ENCODE results near the gene ECEL1.
"Not testable (repeated sequence)": the region's sequence is repeated elsewhere in the genome, so short reads cannot be mapped to it uniquely, and the experiment has no call there.

Gene ECEL1, protein sequence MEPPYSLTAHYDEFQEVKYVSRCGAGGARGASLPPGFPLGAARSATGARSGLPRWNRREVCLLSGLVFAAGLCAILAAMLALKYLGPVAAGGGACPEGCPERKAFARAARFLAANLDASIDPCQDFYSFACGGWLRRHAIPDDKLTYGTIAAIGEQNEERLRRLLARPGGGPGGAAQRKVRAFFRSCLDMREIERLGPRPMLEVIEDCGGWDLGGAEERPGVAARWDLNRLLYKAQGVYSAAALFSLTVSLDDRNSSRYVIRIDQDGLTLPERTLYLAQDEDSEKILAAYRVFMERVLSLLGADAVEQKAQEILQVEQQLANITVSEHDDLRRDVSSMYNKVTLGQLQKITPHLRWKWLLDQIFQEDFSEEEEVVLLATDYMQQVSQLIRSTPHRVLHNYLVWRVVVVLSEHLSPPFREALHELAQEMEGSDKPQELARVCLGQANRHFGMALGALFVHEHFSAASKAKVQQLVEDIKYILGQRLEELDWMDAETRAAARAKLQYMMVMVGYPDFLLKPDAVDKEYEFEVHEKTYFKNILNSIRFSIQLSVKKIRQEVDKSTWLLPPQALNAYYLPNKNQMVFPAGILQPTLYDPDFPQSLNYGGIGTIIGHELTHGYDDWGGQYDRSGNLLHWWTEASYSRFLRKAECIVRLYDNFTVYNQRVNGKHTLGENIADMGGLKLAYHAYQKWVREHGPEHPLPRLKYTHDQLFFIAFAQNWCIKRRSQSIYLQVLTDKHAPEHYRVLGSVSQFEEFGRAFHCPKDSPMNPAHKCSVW

DNA sequence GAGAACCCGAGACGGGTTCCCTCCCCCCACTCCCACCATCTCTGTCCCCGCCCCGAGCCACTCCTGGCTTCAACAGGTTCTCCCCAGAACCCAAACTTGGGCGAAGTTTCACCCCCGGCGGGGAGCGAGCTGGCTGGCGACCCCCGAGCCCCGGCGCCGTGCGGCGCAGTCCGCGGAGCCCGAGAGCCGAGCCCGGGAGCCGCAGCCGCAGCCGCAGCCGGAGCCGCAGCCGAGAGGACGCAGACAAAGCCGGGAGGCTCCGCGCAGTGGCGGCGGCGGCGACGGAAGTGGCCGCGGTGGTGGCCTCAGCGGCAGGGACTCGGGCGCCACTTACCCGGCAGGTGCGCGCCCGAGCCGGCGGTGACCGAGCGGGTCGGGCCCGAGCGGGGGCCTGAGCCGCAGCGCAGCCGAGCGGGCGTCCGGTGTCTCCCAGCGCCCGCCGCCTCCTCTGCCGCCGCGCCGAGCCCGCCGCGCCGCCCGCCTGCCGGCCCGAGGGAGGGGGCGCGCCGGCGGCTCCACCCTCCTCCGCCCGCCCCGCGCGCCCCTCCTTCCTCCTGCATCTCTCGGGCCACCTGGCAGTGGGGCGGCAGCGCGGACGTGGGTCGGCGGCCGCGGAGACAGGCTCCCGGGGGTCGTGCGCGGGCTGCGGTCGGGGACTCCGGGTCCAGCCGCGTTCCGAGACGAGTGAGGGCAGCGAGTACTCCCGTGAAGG, at the start of gene ECEL1:
Gene ECEL1, minus strand, starts transcription at position 450 of the 712 bp plus-strand sequence. CDS start 1,181 bp downstream, outside the sequence.
- no peak for DNase-seq (ENCODE audit: low spot score)

DNA sequence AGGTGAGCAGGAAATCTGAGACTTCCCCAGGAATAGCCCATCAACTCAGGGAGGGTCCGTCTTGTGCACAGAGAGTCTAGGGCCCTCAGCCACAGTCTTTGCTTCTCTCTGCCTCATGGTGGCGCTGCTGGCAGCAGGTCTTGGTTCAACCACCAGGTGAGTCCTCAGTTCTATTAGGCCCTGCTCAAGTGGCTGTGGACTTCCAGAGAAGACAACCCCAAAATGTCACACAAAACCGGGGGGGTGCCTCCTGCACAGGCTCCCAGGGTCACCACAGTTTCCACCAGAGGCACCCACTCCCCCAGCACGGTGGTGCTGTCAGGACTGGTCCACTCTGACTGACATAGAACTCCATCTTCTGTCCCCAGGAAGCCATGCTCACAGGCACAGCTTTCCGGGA, 49.4 kb upstream of the ECEL1 start:
- DNase-seq (ENCODE audit: low spot score): no peak

DNA sequence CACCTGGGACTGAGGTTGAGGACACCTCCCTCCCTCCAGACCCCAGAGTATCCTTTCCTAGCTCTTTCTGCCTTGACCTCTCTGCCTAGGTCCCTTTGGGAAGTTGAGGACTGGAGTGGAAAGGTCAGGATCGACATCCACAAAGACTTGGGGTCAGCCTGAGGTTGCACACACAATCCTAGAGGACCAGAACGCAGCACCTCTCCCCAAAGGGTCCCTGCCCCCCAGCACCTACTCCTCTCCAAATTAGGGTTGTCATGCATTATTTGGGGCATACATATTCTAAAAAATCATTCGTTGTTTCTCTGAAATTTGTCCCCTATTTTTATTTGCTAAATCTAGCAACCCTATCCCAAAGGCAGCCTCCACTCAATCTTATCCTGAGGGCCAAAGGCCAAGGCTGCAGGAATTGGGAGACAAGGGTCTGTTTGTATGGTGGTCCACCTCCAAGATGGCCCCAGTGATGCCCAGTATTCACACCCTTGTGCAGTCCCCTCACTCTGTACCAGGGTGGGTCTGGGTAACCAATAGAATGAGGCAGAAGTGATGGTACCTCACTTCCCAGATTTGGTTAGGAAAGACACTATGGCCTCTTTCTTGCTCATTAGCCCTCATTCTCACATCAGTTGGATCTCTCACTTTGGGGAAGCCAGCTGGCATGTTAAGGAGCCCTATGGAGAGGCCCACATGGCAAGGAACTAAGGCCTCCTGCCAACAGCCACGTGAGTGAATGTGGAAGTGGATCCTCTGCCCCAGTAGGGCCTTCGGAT, 48.3 kb upstream of the ECEL1 start:
- DNase-seq (ENCODE audit: low spot score): no peak

DNA sequence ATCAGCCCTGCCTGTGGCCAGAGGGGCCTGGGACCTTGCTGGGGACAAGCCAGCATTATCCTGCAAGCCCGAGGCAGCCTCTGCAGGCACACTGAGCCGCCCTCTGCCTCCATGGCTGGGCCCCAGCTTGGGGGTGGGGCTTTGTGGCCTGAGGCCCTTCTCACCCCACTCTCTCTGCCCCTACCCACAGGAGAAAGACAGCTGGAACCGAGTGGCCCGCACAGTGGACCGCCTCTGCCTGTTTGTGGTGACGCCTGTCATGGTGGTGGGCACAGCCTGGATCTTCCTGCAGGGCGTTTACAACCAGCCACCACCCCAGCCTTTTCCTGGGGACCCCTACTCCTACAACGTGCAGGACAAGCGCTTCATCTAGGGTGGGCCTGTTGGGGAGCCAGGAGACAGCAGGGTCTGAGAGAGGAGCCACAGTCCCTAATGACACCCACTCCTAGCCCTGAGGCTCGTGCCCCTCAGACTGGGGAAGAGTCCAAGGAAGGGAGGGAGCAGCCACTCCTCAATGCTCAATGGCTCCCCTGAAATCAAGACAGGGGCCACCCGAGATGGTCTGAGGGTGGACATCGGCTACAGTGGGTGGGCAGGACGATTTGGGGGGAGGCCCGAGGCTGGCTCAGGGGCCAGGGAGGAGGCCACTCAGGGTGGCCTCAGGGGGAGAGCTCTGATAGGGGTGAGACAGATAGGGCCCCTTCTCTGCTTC, 47.5 kb upstream of the ECEL1 start:
- DNase-seq (ENCODE audit: low spot score): no peak

DNA sequence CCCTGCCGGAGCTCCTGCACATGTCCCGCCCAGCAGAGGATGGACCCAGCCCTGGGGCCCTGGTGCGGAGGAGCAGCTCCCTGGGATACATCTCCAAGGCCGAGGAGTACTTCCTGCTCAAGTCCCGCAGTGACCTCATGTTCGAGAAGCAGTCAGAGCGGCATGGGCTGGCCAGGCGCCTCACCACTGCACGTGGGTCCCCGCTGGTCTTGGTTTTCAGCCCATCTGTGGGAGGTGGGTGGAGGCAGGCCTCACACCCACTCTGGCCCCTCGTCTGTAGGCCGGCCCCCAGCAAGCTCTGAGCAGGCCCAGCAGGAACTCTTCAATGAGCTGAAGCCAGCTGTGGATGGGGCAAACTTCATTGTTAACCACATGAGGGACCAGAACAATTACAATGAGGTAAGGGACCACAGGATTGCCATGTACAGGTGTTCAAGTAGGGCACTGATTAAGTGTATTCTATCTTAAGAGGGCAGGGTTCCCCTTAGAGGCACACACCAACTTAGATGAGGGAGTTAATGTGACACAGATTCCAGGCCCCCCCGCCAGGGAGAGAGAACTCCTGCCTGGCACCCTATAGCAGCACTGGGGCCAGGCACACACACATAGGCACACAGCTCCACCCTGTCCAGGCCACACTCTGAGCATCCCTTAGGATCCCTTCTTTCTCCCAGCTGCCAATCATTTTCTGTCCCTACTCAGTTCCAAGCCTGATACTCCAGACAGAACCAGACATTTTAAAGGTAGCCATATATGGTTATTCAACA, 46.5 kb upstream of the ECEL1 start:
- DNase-seq (ENCODE audit: low spot score): no peak

DNA sequence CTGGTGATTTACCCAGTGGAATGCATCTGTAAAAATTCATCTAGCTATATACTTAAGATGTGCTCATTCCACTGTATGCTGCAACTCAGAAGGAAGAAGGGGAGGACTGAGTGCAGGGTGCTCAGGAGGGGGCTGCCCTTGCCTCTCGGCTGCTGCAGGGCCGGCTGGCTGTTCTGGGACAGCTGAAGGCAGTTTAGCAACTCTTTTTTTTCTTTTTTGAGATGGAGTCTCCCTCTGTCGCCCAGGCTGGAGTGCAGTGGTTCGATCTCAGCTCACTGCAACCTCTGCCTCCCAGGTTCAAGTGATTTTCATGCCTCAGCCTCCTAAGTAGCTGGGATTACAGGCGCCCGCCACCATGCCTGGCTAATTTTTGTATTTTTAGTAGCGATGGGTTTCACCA, 45.2 kb upstream of the ECEL1 start:
- not testable (repeated sequence) for DNase-seq (ENCODE audit: low spot score)

DNA sequence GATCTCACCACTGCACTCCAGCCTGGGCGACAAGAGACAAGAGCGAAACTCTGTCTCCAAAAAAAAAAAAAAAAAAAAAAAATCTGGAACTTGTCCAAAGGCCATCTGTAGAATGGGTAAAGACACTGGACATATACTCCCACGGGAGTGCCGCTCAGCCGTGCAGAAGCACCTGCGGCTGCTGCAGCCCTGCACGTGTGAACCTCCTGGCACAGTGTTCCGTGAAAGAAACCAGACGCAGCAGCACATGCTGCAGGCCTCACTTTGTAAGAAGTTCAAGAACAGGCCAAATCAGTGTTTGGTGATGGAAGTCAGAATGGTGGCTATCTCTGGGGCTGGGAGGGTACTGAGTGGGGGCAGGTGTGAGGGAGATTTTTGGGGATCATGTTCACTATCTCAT, 44.8 kb upstream of the ECEL1 start:
- no peak for DNase-seq (ENCODE audit: low spot score)

DNA sequence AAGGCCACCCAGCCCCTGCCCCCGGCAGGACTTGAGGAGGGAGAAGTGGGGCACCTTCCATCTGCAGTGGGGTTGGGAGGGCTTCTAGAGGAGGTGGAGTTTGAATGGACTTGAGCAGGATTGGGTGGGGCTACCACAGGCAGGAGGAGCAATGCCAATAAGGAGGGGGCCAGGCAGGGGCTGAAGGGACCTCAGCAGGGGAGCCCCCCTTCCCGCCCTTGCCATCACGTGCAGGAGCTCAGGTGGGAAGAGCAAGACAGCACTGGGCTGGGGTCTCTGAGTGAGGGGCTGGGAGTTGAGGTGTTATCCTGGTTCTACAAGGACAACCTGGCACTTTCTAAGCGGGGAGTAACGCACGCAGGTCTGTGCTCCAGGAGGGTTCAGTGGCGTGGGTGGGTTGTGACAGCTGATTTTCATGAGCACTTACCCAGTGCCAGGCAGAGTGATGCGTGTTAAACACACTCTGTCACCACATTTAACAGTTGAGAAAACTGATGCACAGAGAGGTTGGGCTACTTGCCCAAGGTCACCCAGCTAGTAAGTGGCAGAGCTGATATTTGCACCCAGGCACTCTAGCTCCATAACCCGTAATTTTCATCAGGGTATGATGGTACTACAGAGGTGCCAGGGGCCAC, 43.1 kb upstream of the ECEL1 start:
- DNase-seq (ENCODE audit: low spot score): no peak

DNA sequence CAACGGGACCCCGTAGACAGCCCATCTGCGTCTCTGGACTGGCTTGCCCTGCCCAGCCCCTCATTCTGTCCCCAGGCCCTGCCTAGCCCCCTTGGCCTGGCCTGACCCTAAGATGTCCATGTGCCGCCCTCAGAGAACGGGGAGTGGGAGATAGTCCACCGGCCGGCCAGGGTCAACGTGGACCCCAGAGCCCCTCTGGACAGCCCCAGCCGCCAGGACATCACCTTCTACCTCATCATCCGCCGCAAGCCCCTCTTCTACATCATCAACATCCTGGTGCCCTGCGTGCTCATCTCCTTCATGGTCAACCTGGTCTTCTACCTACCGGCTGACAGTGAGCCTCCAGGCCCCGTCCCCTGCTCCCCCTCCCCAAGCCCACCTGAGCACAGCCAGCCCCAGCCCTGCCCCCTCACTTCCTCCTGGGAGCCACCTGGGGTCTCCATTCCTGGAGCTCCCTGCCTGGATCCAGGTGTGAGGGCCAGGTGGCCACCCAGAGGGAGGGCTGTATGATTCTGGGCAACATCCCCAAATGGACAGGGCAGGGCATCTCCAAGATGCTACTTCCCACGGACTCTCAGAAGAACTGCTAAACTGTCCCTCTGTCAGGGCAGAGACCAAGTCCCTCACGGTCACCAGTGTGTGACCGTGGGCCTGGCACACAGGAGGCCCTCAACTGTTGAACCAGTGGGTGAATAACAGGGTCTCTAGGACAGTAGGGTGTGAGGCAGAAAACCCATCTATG, 42.3 kb upstream of the ECEL1 start:
- DNase-seq (ENCODE audit: low spot score): no peak

DNA sequence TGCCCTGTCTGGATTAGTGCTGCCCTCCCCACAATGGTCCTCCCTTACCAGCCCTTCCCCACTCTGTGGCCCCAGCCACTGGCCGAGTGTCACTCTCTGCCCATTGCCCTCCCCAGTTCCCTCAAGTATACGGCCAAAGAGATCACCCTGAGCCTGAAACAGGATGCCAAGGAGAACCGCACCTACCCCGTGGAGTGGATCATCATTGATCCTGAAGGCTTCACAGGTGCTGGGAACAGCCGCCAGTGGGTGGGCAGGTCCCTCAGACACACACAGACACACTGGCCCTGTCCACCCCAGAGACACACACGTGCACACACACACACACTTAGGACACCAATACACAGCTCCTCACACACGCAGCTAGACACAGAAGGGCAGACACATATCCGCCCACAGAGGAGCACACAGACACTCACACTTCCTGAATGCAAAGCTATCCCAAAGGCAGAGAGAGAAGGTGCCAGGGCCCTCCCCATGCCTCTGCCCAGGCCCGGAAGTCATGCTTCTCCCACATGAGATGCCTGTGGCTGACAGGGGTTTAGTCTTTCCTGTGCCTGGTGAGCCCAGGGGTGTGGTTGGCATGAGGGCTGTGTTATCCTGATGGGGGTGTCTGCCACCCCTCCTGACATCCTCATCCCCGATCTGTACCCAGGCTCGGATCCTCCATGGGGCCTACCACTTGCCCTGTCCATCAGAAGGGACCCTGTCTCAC, 41.3 kb upstream of the ECEL1 start:
- DNase-seq (ENCODE audit: low spot score): no peak

DNA sequence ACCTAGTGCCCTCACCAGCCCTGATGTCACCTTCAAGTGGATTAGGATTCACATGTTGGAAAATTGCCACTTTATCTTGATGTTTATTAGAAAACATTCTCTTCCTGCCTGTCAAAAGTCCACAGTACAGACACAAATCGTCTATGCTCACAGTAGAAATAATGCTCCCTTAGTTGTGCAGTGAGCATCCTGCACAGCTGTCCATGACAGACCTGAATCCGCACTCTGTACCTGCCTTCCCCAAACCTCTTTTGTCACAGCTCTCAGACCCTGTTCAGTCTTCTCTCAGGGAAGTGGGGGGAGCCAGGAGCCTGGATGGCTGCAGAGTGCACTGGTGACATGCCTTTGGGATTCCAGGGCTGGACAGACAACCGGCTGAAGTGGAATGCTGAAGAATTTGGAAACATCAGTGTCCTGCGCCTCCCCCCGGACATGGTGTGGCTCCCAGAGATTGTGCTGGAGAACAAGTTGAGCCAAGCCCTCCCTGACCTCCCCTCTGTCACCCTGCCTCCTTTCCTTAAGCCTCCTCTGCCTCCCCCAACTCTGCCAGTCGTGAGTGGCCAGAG, 40.4 kb upstream of the ECEL1 start:
- DNase-seq (ENCODE audit: low spot score): no peak

DNA sequence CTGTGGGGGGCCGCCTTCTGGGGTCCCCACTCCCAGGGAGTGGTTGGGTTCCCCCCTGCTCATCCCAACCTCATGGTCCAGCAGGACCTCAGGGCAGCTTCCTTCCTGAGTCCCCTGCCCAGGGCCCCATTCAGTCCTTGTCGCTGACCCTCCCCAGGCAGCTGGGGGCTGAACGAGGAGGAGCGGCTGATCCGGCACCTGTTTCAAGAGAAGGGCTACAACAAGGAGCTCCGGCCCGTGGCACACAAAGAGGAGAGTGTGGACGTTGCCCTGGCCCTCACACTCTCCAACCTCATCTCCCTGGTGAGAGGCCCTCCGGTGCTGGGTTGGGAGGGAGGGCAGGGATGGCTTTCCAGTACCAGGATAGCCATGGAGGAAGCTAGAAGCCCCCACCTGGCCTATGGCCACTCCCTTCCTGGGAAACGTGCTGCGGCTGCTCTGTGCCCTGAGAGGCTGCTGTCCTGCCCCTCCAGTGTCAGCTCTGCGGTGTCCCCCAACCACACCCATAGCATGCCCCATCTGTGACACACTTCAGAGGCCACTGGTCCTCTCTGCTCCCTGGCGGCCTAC, 38.8 kb upstream of the ECEL1 start:
- no peak for DNase-seq (ENCODE audit: low spot score)

DNA sequence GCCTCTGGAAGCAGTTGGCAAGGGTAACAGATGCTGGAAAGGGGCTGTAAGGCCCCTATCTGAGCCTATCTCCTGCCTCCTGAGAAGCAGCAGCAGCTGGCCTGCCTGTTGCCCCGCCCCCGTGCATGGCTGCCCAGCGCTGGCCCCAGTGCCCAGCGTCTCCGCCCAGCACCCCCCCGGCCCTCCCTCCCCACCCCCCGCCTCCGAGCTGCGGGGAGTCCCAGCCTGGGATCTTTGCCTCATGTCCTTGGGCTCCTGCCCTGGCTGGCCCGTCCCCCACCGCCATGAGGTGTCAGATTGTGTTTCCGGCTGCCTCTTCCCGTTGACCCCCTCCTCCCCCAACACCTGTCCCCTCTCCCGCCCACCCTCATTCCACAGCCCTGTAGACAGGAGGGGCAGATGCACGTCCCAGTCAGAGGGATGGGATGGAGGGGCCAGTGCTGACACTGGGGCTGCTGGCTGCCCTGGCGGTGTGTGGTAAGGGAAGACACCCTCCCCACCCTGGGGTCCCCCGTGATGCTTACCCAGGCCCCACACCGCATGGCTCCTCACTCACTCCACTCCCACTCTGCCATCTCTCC, 38.2 kb upstream of the ECEL1 start, which contains the start of gene CHRND:
Gene CHRND, plus strand, starts transcription at position 370 of the 581 bp plus-strand sequence. Its CDS starts 56 bp downstream, at position 426.
- DNase-seq (ENCODE audit: low spot score): no peak

DNA sequence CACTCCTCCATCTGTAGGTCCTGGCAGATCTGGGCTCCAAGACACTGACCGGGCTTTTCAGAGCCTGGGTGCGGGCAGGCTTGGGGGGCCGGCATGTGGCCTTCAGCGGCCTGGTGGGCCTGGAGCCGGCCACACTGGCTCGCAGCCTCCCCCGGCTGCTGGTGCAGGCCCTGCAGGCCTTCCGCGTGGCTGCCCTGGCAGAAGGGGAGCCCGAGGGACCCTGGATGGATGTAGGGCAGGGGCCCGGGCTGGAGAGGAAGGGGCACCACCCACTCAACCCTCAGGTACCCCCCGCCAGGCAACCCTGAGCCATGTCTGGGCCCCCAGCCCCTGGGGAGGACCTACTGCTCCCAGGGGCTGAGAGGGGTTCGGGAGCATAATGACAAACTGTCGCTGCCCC, 37.6 kb upstream of the ECEL1 start:
- DNase-seq (ENCODE audit: low spot score): no peak

DNA sequence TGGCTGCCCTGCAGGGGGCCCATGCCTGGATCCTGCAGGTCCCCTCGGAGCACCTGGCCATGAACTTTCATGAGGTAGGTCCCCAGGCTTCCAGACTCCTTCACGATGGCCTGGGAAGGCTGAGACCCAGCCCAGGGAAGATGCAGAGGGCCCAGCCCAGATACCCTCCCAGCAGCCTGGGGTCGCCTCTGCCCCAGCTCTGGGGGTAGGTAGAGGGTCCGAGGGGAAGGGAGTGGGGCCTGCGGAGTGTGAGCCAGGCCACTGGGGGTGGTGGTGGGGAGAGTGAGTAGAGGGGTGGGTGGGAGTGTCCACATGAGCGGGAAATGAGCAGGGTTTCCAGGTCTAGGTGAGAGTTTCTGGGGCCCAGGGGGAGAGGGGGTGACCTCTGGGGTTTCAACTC, 37.1 kb upstream of the ECEL1 start:
- DNase-seq (ENCODE audit: low spot score): no peak

DNA sequence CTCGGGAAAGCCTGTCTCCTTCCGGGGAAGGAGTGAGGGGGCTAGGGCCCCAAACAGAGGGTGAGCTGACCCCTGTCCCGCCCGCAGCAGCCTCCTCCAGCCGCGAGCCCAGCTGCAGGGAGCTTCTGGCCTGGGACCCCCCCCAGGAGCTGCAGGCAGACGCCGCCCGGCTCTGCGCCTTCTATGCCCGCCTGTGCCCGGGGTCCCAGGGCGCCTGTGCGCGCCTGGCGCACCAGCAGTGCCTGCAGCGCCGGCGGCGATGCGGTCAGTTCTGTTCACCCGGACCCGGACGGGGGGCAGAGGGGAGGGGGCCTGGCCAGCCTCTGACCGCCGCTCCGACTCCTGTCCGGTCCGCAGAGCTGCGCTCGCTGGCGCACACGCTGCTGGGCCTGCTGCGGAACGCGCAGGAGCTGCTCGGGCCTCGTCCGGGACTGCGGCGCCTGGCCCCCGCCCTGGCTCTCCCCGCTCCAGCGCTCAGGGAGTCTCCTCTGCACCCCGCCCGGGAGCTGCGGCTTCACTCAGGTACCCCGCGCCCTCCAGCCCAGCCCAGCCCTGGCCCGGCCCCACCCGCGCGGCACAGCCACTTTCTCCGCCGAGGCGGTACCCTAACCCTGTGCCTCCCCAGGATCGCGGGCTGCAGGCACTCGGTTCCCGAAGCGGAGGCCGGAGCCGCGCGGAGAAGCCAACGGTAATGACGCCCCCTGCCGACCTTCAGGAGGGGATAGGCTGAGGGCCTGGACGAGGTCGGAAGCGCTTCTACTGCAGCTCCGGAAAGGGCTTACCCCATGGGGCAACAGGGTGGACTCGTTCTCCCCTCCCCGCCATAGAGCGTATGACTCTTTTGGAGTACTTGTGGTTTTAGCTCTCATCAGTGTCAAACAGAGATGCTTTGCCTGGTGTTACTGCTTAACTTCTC, 36.3 kb upstream of the ECEL1 start:
- no peak for DNase-seq (ENCODE audit: low spot score)

DNA sequence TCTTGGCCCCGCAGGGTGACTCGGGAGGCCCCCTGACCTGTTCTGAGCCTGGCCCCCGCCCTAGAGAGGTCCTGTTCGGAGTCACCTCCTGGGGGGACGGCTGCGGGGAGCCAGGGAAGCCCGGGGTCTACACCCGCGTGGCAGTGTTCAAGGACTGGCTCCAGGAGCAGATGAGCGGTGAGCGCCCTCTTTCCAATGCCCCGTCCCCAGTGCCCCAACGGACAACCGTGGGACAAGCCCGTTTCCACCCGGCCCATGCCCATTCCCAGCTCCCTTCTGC, 35.7 kb upstream of the ECEL1 start:
- no peak for DNase-seq (ENCODE audit: low spot score)

Measured in CD4-positive, alpha-beta T cell treated with Interleukin-6 at 100 ng/mL for 8 hours (primary cell).